Testis (tissue), 3 donors: ENCODE results near the gene SPATA32. TPM values are rescaled to one million over a fixed set of nuclear protein-coding genes. Genes with fewer than 3 reads are reported as not detected.
"Not testable (repeated sequence)": the region's sequence is repeated elsewhere in the genome, so short reads cannot be mapped to it uniquely, and the experiment has no call there.

ENCODE experiments used
- DNase-seq: peaks from one replicate; pipeline ENCODE4 v3.0.0-alpha.2; 2019
- H3K27ac ChIP-seq, 2 donors: fragments of 200-600 bp; sonication (generic); one replicate each; pipeline ENCODE4 v1.5.1; 2019
- H3K27me3 ChIP-seq: fragments of 200-600 bp; sonication (generic); one replicate; pipeline ENCODE4 v1.5.1; 2019
- H3K36me3 ChIP-seq: fragments of 200-600 bp; sonication (generic); one replicate; pipeline ENCODE4 v1.5.1; 2017; ENCODE audit warnings: low read depth; ENCODE audit errors: missing control alignments
- H3K4me1 ChIP-seq: fragments of 200-600 bp; sonication (generic); one replicate; pipeline ENCODE4 v1.5.1; 2019
- H3K4me3 ChIP-seq, 2 donors: fragments of 200-600 bp; sonication (generic); one replicate each; pipeline ENCODE4 v1.5.1; 2017 to 2019
- H3K9me3 ChIP-seq: fragments of 200-600 bp; sonication (generic); one replicate; pipeline ENCODE4 v1.5.1; 2017
- CTCF ChIP-seq, 3 experiments: fragments of 450-650 bp in 2 of 3; fragments of 200-600 bp in 1 of 3; sonication (generic) in 1 of 3; IDR thresholded peaks; one replicate each; pipeline ENCODE4 v1.5.1; 2016 to 2019; ENCODE audit warnings: antibody characterized with exemption in 3 of 3, mild to moderate bottlenecking in 2 of 3, moderate library complexity in 1 of 3
- POLR2A ChIP-seq: fragments of 450-650 bp; IDR thresholded peaks from one replicate; pipeline ENCODE4 v1.6.1; 2017; ENCODE audit warnings: antibody characterized with exemption, mild to moderate bottlenecking, moderate library complexity
- WGBS, 2 donors: methylation state at CpG; one replicate each; pipeline ENCODE4 v1.1.5; 2018; 5-methylcytosine and 5-hydroxymethylcytosine counted together
- intact Hi-C: fragments of 100-400 bp; cut with DNase I; formaldehyde crosslinking; loops from one replicate; pipeline ENCODE4 v1.15.1; 2023; ENCODE audit warnings: low total_unique reads
- polyA plus RNA-seq: library from polyadenylated mRNA; stranded (reverse); fragments of 350-450 nt; fragmentation: Illumina TruSeq; extraction: RNeasy Lipid Tissue Mini Kit (QIAGEN cat#74804); gene quantifications from one replicate; pipeline ENCODE4 v1.2.3, GENCODE V29; 2014; ENCODE audit warnings: low read depth, low replicate concordance; ENCODE audit not compliant: insufficient read depth
- total RNA-seq, 2 donors: library from RNA; depleted of rRNA; stranded (reverse); fragments of >200 nt; gene quantifications; one replicate each; pipeline ENCODE4 v1.2.3, GENCODE V29; 2016

The SPATA32 gene
- total and polyA plus RNA-seq, 3 donors from 2014 or later, result 15.5 to 72.0 (median 47.4) TPM

GRCh38 chr17:45256114-45256966, 5.6 kb downstream of the SPATA32 start:
- TF ChIP-seq CTCF (IDR thresholded peaks at IDR 0.05) (no peak), POLR2A (no peak)

GRCh38 chr17:45255358-45255757, 6.5 kb downstream of the SPATA32 start:
- no peak overlapping the region for H3K4me3 ChIP-seq
- peaks cover 3% of the 10 kb centered on the region for H3K4me1 ChIP-seq
- no peak overlapping the region for H3K27ac ChIP-seq
- TF ChIP-seq CTCF (IDR thresholded peaks at IDR 0.05) (no peak), POLR2A (no peak)
- no peaks in the 10 kb centered on the region for H3K9me3 ChIP-seq
- intact Hi-C loops, result no loop called here
- H3K27me3 ChIP-seq, result no peaks in the 10 kb centered on the region
- H3K36me3 ChIP-seq, result no peaks in the 10 kb centered on the region
- WGBS, 2 donors, result 93 to 95% methylated on average over 3 to 8 of the region's 8 CpGs
- no peak for DNase-seq

More at GRCh38 chr17:45256114-45256966, 5.6 kb downstream of the SPATA32 start:
- DNase-seq, result no peak
- Histone ChIP-seq H3K4me3 (no peak overlapping the region), H3K27ac (no peak overlapping the region), H3K27me3 (no peaks in the 10 kb centered on the region), H3K9me3 (no peaks in the 10 kb centered on the region), H3K4me1 (peaks cover 3% of the 10 kb centered on the region), H3K36me3 (no peaks in the 10 kb centered on the region)
- intact Hi-C loops, result no loop called here
- WGBS, 2 donors, result 92 to 95% methylated on average over 10 to 14 of the region's 14 CpGs

GRCh38 chr17:45253879-45254278, 8.0 kb downstream of the SPATA32 start:
- intact Hi-C loops, result no loop called here
- Histone ChIP-seq H3K9me3 (no peaks in the 10 kb centered on the region), H3K27ac (no peak overlapping the region), H3K4me3 (no peak overlapping the region), H3K36me3 (no peaks in the 10 kb centered on the region), H3K4me1 (peaks cover 3% of the 10 kb centered on the region), H3K27me3 (no peaks in the 10 kb centered on the region)
- TF ChIP-seq POLR2A (no peak), CTCF (IDR thresholded peaks at IDR 0.05) (no peak)
- DNase-seq, result no peak
- WGBS, 2 donors, result 92 to 94% methylated on average over 4 of the region's 4 CpGs

GRCh38 chr17:45253237-45253636, 8.7 kb downstream of the SPATA32 start:
- H3K36me3 ChIP-seq, H3K4me1 ChIP-seq, DNase-seq, intact Hi-C loops, H3K4me3 ChIP-seq, H3K27me3 ChIP-seq, H3K9me3 ChIP-seq: not testable (repeated sequence)
- peak overlapping the region in 1 of 2 donors; percentile 66 for H3K27ac ChIP-seq
- WGBS, 2 donors, result 78 to 93% methylated on average over 5 to 7 of the region's 7 CpGs

GRCh38 chr17:45251931-45252330, 10.0 kb downstream of the SPATA32 start:
- no peak for DNase-seq
- Histone ChIP-seq H3K4me1 (peaks cover 16% of the 10 kb centered on the region), H3K36me3 (no peaks in the 10 kb centered on the region), H3K4me3 (no peak overlapping the region), H3K9me3 (no peaks in the 10 kb centered on the region), H3K27ac (peak overlapping the region in 1 of 2 donors; percentile 41), H3K27me3 (no peaks in the 10 kb centered on the region)
- WGBS, 2 donors, result 54 to 60% methylated on average over 7 of the region's 7 CpGs
- intact Hi-C loops, result no loop called here
- TF ChIP-seq CTCF (IDR thresholded peaks at IDR 0.05) (no peak), POLR2A (no peak)
